HepG2 (cell line): Measurements from ENCODE around the gene RPTOR. TPM values are rescaled to one million over a fixed set of nuclear protein-coding genes. Genes with fewer than 3 reads are reported as not detected.

Experiments used
- ATAC-seq: fragments of 200-7000 bp; cut with Tn5 transposase; 3 replicates; pipeline ENCODE4 v1.9.1; 2020; ENCODE audit warnings: mild to moderate bottlenecking, moderate library complexity
- BruUV-seq: library from RNA; stranded (reverse); fragments of 400-500 nt; replicated peaks from 2 replicates; lab custom pipeline; 2021; lab: Mats Ljungman, UMichigan
- CTCF ChIA-PET: fragments of 300-600 bp; formaldehyde crosslinking; extraction: SDS; loops from one replicate; lab custom pipeline; 2021; ENCODE audit warnings: low total read pairs, inconsistent platforms, low intra/inter-chr PET ratio; lab: Yijun Ruan, JAX
- POLR2A ChIA-PET: fragments of 350-600 bp; sonication (Branson Sonifier 250); formaldehyde crosslinking; loops from one replicate; lab custom pipeline; 2020; ENCODE audit warnings: antibody characterized with exemption, inconsistent platforms; lab: Yijun Ruan, JAX
- DNase-seq: peaks from one replicate; pipeline ENCODE4 v3.0.0-alpha.2; 2015; ENCODE audit warnings: low spot score
- FAIRE-seq: peaks from 3 replicates; lab custom pipeline; 2011; peaks lifted over from hg19 to GRCh38; lab: Jason Lieb, UNC
- H2AFZ ChIP-seq: one replicate; pipeline ENCODE4 v1.6.1; 2011; ENCODE audit warnings: low read length, inconsistent platforms
- H3K27ac ChIP-seq: fragments of 300-600 bp; 3 replicates; pipeline ENCODE4 v1.8.0; 2011; ENCODE audit warnings: mixed run types, mild to moderate bottlenecking, mixed read lengths, low read length, inconsistent platforms; ENCODE audit not compliant: insufficient read depth; ENCODE audit errors: extremely low read length
- H3K27me3 ChIP-seq, 2 experiments: fragments of 200-600 bp in 1 of 2; 2 replicates in 1 of 2; 3 replicates in 1 of 2; pipeline versions ENCODE4 v1.6.0 to v1.8.0; 2011; ENCODE audit warnings: low read length in 2 of 2, mild to moderate bottlenecking in 2 of 2, moderate library complexity in 2 of 2, inconsistent platforms in 1 of 2; ENCODE audit not compliant: insufficient read depth in 2 of 2, control insufficient read depth in 1 of 2
- H3K36me3 ChIP-seq, 2 experiments: fragments of 200-600 bp in 1 of 2; replicated peaks in 1 of 2; 2 replicates in 1 of 2; 3 replicates in 1 of 2; pipeline versions ENCODE4 v1.5.1 to v1.8.0; 2011; ENCODE audit warnings: low read length in 2 of 2, inconsistent platforms in 1 of 2; ENCODE audit not compliant: insufficient read depth in 2 of 2, control insufficient read depth in 1 of 2
- H3K4me1 ChIP-seq: 2 replicates; pipeline ENCODE4 v1.5.1; 2012; ENCODE audit warnings: low read length, inconsistent platforms; ENCODE audit not compliant: insufficient read depth
- H3K4me2 ChIP-seq: 2 replicates; pipeline ENCODE4 v1.6.0; 2011; ENCODE audit warnings: low read depth, low read length, inconsistent platforms
- H3K4me3 ChIP-seq, 3 experiments: fragments of 200-600 bp in 1 of 3; sonication (generic), shearing (Covaris generic) in 1 of 3; replicated peaks in 1 of 3; 2 replicates each; pipeline ENCODE4 v1.5.1; 2011 to 2016; ENCODE audit warnings: low read length in 3 of 3, inconsistent platforms in 2 of 3, low read depth in 2 of 3, mild to moderate bottlenecking in 2 of 3, control low read depth in 1 of 3, mixed read lengths in 1 of 3; ENCODE audit not compliant: insufficient read depth in 1 of 3
- H3K79me2 ChIP-seq: one replicate; pipeline ENCODE4 v1.6.1; 2011; ENCODE audit warnings: low read length, inconsistent platforms; ENCODE audit not compliant: insufficient read depth
- H3K9ac ChIP-seq: 2 replicates; pipeline ENCODE4 v1.6.0; 2011; ENCODE audit warnings: mild to moderate bottlenecking, low read depth, low read length, inconsistent platforms; ENCODE audit not compliant: insufficient read depth
- H3K9me3 ChIP-seq: 2 replicates; pipeline ENCODE4 v1.5.1; 2012; ENCODE audit warnings: mild to moderate bottlenecking, low read length
- H4K20me1 ChIP-seq: 2 replicates; pipeline ENCODE4 v1.6.0; 2011; ENCODE audit warnings: inconsistent platforms, mild to moderate bottlenecking, low read length, moderate library complexity; ENCODE audit not compliant: insufficient read depth
- AHDC1 ChIP-seq: sonication (generic); formaldehyde crosslinking; IDR thresholded peaks from 2 replicates; pipeline ENCODE4 v1.5.1; 2020; ENCODE audit warnings: mild to moderate bottlenecking, missing genetic modification reagents, borderline replicate concordance
- BORCS8-MEF2B ChIP-seq: sonication (generic); formaldehyde crosslinking; IDR thresholded peaks from 2 replicates; pipeline ENCODE4 v1.8.0; 2022; ENCODE audit warnings: mild to moderate bottlenecking, missing genetic modification reagents
- FOXK2 ChIP-seq: fragments of 450-650 bp; IDR thresholded peaks from 2 replicates; pipeline ENCODE4 v1.6.1; 2016
- HOXD1 ChIP-seq: sonication (generic); formaldehyde crosslinking; IDR thresholded peaks from 2 replicates; pipeline ENCODE4 v1.5.0; 2020; ENCODE audit warnings: missing genetic modification reagents
- POLR2G ChIP-seq: fragments of 200-400 bp; formaldehyde crosslinking; IDR thresholded peaks from 2 replicates; pipeline ENCODE4 v1.6.1; 2018; ENCODE audit warnings: mild to moderate bottlenecking, low read depth, low read length, moderate library complexity
- ZFX ChIP-seq: sonication (generic); formaldehyde crosslinking; IDR thresholded peaks from 2 replicates; pipeline ENCODE4 v1.4.0; 2020; ENCODE audit warnings: mild to moderate bottlenecking, low read depth, missing genetic modification reagents, moderate library complexity
- ZNF296 ChIP-seq: sonication (generic); formaldehyde crosslinking; conservative IDR thresholded peaks from 2 replicates; pipeline ENCODE4 v1.5.0; 2020; ENCODE audit warnings: mild to moderate bottlenecking, missing genetic modification reagents
- ZNF746 ChIP-seq: sonication (generic); formaldehyde crosslinking; IDR thresholded peaks from 2 replicates; pipeline ENCODE4 v1.8.0; 2022; ENCODE audit warnings: mild to moderate bottlenecking, missing genetic modification reagents
- ZSCAN12 ChIP-seq: sonication (generic); formaldehyde crosslinking; IDR thresholded peaks from 2 replicates; pipeline ENCODE4 v1.9.0; 2021; ENCODE audit warnings: mild to moderate bottlenecking, missing genetic modification reagents
- ZSCAN22 ChIP-seq: sonication (generic); formaldehyde crosslinking; IDR thresholded peaks from 2 replicates; pipeline ENCODE4 v1.4.0; 2020; ENCODE audit warnings: mild to moderate bottlenecking, missing genetic modification reagents
- WGBS: methylation state at CpG from one replicate; pipeline ENCODE4 v1.1.6; 2017; ENCODE audit warnings: low lambda C conversion rate; 5-methylcytosine and 5-hydroxymethylcytosine counted together
- in situ Hi-C: cut with HindIII; loops from 2 replicates; pipeline ENCODE4 v1.10.0; 2017; ENCODE audit warnings: low pct_unique_long_range_greater_than_20kb; ENCODE audit not compliant: extremely low pct_ligation_motif_present
- intact Hi-C: fragments of 100-400 bp; cut with micrococcal nuclease; formaldehyde crosslinking; loops from one replicate; pipeline ENCODE4 v1.10.0; 2022; ENCODE audit not compliant: unreplicated experiment
- polyA plus RNA-seq, 8 experiments: library from polyadenylated mRNA; depleted of rRNA in 3 of 8; stranded (reverse) in 7 of 8; unstranded in 1 of 8; fragments of >200 nt; fragmentation: Illumina TruSeq in 4 of 8; extraction: Trizol in 4 of 8; gene quantifications; 2 replicates each; pipeline versions ENCODE4 v1.2.1 to v1.2.3, GENCODE V29; 2011 to 2016; ENCODE audit warnings: low read depth in 4 of 8, missing spikeins in 1 of 8, mixed read lengths in 1 of 8; ENCODE audit not compliant: insufficient read depth in 1 of 8
- total RNA-seq, 5 experiments: library from RNA; depleted of rRNA; stranded (reverse); fragments of >200 nt; fragmentation: Illumina TruSeq; extraction: Trizol; gene quantifications; 2 replicates each; pipeline ENCODE4 v1.2.3, GENCODE V29; 2016; ENCODE audit warnings: low read depth in 1 of 5

The RPTOR gene
- total and polyA plus RNA-seq, 2 of the 13 experiments (the other 11 are each of a cell fraction or from before 2014, with no cell fraction given) = 6.6 to 25.3 TPM

GRCh38 chr17:80781807-80782277, 237.2 kb downstream of the RPTOR start:
- no peak for ATAC-seq
- ChIA-PET POLR2A (no interaction called here), CTCF (no interaction called here)
- no peak for TF ChIP-seq ZFX (CRISPR knock-in tag)
- no peak for TF ChIP-seq FOXK2
- no peak for TF ChIP-seq POLR2G
- no peak for TF ChIP-seq ZNF296 (CRISPR knock-in tag)
- no peak for TF ChIP-seq ZSCAN12
- no peak for TF ChIP-seq HOXD1
- no peak for TF ChIP-seq BORCS8-MEF2B
- TF ChIP-seq AHDC1 (CRISPR knock-in tag) = no peak
- no peak for TF ChIP-seq ZNF746 (CRISPR knock-in tag)
- TF ChIP-seq ZSCAN22 (CRISPR knock-in tag) = no peak
- Histone ChIP-seq H3K27ac (no peak overlapping the region), H3K27me3 (no peaks in the 10 kb centered on the region), H3K79me2 (no peaks in the 10 kb centered on the region), H3K4me2 (no peak overlapping the region), H3K9me3 (no peaks in the 10 kb centered on the region), H4K20me1 (no peaks in the 10 kb centered on the region; the same call in 1 of the 2 replicates), H3K4me3 (no peak overlapping the region), H3K9ac (no peak overlapping the region), H3K36me3 (peaks cover under 1 to 5% of the 10 kb centered on the region in 2 experiments; a peak in 4 of 5 replicates), H2AFZ (no peak overlapping the region), H3K4me1 (no peaks in the 10 kb centered on the region)
- WGBS = 95% methylated on average over 14 of the region's 14 CpGs
- intact Hi-C loops (no loop called here), in situ Hi-C loops (no loop called here)
- no peak for DNase-seq
- FAIRE-seq = no peak
- no TSS peak for BruUV-seq
